ENCODE data around the gene MISP.

The MISP gene, protein sequence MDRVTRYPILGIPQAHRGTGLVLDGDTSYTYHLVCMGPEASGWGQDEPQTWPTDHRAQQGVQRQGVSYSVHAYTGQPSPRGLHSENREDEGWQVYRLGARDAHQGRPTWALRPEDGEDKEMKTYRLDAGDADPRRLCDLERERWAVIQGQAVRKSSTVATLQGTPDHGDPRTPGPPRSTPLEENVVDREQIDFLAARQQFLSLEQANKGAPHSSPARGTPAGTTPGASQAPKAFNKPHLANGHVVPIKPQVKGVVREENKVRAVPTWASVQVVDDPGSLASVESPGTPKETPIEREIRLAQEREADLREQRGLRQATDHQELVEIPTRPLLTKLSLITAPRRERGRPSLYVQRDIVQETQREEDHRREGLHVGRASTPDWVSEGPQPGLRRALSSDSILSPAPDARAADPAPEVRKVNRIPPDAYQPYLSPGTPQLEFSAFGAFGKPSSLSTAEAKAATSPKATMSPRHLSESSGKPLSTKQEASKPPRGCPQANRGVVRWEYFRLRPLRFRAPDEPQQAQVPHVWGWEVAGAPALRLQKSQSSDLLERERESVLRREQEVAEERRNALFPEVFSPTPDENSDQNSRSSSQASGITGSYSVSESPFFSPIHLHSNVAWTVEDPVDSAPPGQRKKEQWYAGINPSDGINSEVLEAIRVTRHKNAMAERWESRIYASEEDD

DNA sequence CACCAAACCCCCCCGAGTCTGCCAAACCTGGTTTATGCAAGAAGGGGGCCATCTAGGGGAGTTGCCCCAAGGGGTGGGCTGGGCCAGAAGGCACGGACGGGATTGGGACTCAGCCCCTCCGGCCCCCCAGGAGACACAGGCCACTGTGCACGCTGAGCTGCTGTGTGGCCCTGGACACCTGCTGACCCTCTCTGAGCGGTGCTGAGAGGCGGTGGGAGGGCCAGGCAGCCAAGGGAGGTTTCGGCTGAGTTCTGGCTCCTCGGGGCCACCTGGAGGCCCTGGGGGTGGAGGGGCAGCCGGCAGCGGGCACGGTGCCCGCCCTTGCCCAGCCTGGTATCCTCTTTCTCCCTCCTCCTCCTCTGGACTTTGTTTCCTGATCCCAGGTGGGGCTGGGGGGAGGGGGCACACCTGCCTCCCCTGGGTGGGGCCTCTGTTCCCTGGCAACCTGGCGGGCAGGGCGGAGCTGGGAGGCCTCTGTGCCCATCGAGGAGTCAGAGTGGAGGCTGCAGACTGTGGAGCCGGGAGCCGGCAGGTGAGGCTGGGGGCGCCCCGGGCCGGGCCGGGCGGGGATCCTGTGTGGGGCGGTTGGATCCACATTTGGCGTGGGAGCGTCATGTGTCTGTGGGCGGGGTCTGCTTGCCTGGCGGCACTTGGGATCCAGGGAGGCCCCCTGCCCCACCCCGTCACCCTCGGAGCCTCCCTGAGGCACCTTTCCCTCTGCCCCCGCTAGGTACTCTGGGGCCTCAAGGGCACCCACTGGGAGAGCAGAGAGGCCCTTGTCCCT, at the start of gene MISP:
MISP (plus strand) TSS at position 473 of the 784 bp plus-strand sequence. CDS start 5,835 bp downstream, outside the sequence.
- TF ChIP-seq TCF12 (IDR thresholded peaks at IDR 0.05; ENCODE audit: low read depth) (peak; percentile 97), FOXM1 (IDR thresholded peaks at IDR 0.05; ENCODE audit: borderline replicate concordance, low read depth) (peak; percentile 30; the same call in 1 of the 2 replicates), RAD21 (IDR thresholded peaks at IDR 0.05; ENCODE audit: low read depth) (peak; percentile 27; the same call in 1 of the 2 replicates), TAF1 (IDR thresholded peaks at IDR 0.05; ENCODE audit: low read depth) (peak; percentile 78), EGR1 (IDR thresholded peaks at IDR 0.05) (no peak; the same call in 1 of the 2 replicates), USF1 (IDR thresholded peaks at IDR 0.05) (0 out of 2 replicates have a peak, but pooled peaks have one; percentile 22), YY1 (IDR thresholded peaks at IDR 0.05; ENCODE audit: low read depth) (peak; percentile 20; the same call in 1 of the 2 replicates), TEAD4 (IDR thresholded peaks at IDR 0.05) (no peak; the same call in 1 of the 2 replicates), CREB1 (IDR thresholded peaks at IDR 0.05; ENCODE audit: low read depth) (no peak), EP300 (IDR thresholded peaks at IDR 0.05; ENCODE audit: borderline replicate concordance) (peak; percentile 81), NFIC (IDR thresholded peaks at IDR 0.05) (peak; percentile 92), ZBTB7A (IDR thresholded peaks at IDR 0.05; ENCODE audit: low read depth) (peak; percentile 71), CEBPB (IDR thresholded peaks at IDR 0.05) (no peak)
- TF ChIP-seq, protein P1, sequence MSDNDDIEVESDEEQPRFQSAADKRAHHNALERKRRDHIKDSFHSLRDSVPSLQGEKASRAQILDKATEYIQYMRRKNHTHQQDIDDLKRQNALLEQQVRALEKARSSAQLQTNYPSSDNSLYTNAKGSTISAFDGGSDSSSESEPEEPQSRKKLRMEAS (IDR thresholded peaks at IDR 0.05): peak; percentile 47; the same call in 1 of the 2 replicates
- TF ChIP-seq, protein P2, sequence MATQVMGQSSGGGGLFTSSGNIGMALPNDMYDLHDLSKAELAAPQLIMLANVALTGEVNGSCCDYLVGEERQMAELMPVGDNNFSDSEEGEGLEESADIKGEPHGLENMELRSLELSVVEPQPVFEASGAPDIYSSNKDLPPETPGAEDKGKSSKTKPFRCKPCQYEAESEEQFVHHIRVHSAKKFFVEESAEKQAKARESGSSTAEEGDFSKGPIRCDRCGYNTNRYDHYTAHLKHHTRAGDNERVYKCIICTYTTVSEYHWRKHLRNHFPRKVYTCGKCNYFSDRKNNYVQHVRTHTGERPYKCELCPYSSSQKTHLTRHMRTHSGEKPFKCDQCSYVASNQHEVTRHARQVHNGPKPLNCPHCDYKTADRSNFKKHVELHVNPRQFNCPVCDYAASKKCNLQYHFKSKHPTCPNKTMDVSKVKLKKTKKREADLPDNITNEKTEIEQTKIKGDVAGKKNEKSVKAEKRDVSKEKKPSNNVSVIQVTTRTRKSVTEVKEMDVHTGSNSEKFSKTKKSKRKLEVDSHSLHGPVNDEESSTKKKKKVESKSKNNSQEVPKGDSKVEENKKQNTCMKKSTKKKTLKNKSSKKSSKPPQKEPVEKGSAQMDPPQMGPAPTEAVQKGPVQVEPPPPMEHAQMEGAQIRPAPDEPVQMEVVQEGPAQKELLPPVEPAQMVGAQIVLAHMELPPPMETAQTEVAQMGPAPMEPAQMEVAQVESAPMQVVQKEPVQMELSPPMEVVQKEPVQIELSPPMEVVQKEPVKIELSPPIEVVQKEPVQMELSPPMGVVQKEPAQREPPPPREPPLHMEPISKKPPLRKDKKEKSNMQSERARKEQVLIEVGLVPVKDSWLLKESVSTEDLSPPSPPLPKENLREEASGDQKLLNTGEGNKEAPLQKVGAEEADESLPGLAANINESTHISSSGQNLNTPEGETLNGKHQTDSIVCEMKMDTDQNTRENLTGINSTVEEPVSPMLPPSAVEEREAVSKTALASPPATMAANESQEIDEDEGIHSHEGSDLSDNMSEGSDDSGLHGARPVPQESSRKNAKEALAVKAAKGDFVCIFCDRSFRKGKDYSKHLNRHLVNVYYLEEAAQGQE (IDR thresholded peaks at IDR 0.05; ENCODE audit: low read depth): no peak

GRCh38 chr19:703329-703650, 47.6 kb upstream of the MISP start:
- no peak for TF ChIP-seq RAD21 (IDR thresholded peaks at IDR 0.05; ENCODE audit: low read depth)
- no peak for TF ChIP-seq EP300 (IDR thresholded peaks at IDR 0.05; ENCODE audit: borderline replicate concordance)
- TF ChIP-seq ZBTB7A (IDR thresholded peaks at IDR 0.05; ENCODE audit: low read depth): no peak
- TF ChIP-seq CREB1 (IDR thresholded peaks at IDR 0.05; ENCODE audit: low read depth): no peak
- TF ChIP-seq TEAD4 (IDR thresholded peaks at IDR 0.05): no peak
- TF ChIP-seq FOXM1 (IDR thresholded peaks at IDR 0.05; ENCODE audit: borderline replicate concordance, low read depth): no peak
- TF ChIP-seq NFIC (IDR thresholded peaks at IDR 0.05): no peak
- TF ChIP-seq, protein P1 (IDR thresholded peaks at IDR 0.05): no peak
- TF ChIP-seq TAF1 (IDR thresholded peaks at IDR 0.05; ENCODE audit: low read depth): no peak
- TF ChIP-seq USF1 (IDR thresholded peaks at IDR 0.05): no peak
- TF ChIP-seq YY1 (IDR thresholded peaks at IDR 0.05; ENCODE audit: low read depth): no peak
- TF ChIP-seq TCF12 (IDR thresholded peaks at IDR 0.05; ENCODE audit: low read depth): no peak
- no peak for TF ChIP-seq EGR1 (IDR thresholded peaks at IDR 0.05)
- no peak for TF ChIP-seq CEBPB (IDR thresholded peaks at IDR 0.05)
- TF ChIP-seq, protein P2 (IDR thresholded peaks at IDR 0.05; ENCODE audit: low read depth): no peak

GRCh38 chr19:703651-704446, 47.1 kb upstream of the MISP start:
- TF ChIP-seq RAD21 (IDR thresholded peaks at IDR 0.05; ENCODE audit: low read depth) (peak; percentile 15; the same call in 1 of the 2 replicates), CEBPB (IDR thresholded peaks at IDR 0.05) (no peak), USF1 (IDR thresholded peaks at IDR 0.05) (no peak), CREB1 (IDR thresholded peaks at IDR 0.05; ENCODE audit: low read depth) (no peak), TAF1 (IDR thresholded peaks at IDR 0.05; ENCODE audit: low read depth) (peak; percentile 60; the same call in 1 of the 2 replicates), FOXM1 (IDR thresholded peaks at IDR 0.05; ENCODE audit: borderline replicate concordance, low read depth) (no peak), EGR1 (IDR thresholded peaks at IDR 0.05) (no peak; the same call in 1 of the 2 replicates), ZBTB7A (IDR thresholded peaks at IDR 0.05; ENCODE audit: low read depth) (0 out of 2 replicates have a peak, but pooled peaks have one; percentile 54), NFIC (IDR thresholded peaks at IDR 0.05) (no peak), TCF12 (IDR thresholded peaks at IDR 0.05; ENCODE audit: low read depth) (no peak)
- TF ChIP-seq, protein P1 (IDR thresholded peaks at IDR 0.05): peak; percentile 82
